GM19468 (cell line): ENCODE data around the gene PPFIA4.

Source experiments
- ATAC-seq: cut with Tn5 transposase; IDR thresholded peaks from one replicate; pipeline ENCODE4 v1.9.1; 2021; ENCODE audit warnings: mild to moderate bottlenecking, moderate library complexity, moderate number of reproducible peaks; ENCODE audit not compliant: unreplicated experiment; ENCODE audit errors: extremely low read depth

PPFIA4 gene

DNA sequence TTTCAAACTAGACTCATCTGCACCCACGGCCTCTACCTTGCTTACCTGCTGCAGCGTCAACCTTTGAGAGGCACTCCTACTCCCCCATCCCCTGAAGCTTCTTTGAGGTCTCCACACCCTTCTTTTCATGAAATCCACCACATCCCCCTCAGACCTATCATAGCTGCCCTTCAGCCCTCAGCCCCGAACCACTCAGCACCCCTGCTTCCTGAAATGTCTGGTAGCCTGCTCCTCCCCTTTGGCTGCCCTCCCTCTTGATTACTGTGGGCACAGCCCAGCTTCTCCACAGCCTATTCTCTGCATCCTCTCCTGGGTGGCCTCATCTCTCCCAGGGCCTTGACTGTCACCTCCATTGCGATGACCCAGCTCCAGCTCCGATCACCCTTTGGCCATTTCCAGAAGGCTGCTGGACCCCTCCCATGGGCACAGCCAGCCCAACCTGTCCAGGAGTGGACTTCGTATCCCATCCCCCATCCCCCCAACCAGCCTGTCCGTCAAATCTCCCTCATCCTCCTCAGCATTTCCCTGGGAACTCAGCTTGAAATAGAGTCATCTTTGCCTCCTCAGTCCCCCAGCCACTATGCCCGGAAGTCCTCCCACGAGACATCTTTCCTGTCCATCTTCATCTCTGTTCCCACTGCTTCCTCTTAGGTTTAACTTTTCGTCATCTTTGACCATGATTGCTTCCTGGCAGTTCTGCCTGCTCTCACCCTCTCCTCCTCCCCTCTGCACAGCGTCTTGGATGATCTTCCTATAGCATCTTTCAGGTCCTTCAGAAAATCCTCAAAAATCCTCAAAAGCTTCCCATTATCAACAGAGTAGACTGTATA is 95.1 kb downstream of the PPFIA4 start:
- no peak for ATAC-seq

- ATAC-seq = no peak
Measured at GRCh38 chr1:203122159-203122558, 95.9 kb downstream of the PPFIA4 start.

DNA sequence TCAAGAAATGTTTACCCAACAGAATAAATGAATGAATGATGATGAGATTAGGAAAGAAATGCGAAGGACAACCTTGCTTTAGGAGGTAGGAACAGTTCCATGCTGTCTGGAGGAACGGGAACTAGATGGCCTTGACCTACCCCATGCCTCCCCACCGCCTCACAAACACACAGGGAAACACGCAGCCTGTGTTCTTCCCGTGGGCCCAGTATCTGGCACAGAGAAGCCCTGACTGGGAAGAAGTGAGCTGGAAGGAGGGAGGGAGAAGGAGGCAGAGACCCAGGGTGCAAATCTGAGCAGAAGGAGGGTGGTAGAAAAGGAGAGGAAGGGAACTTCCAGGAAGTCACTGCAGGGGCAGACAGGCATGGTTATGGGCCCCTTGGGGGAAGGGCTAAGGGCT is 97.7 kb downstream of the PPFIA4 start:
- ATAC-seq = no peak

- ATAC-seq = no peak
Measured at GRCh38 chr1:203124546-203125317, 98.4 kb downstream of the PPFIA4 start.

DNA sequence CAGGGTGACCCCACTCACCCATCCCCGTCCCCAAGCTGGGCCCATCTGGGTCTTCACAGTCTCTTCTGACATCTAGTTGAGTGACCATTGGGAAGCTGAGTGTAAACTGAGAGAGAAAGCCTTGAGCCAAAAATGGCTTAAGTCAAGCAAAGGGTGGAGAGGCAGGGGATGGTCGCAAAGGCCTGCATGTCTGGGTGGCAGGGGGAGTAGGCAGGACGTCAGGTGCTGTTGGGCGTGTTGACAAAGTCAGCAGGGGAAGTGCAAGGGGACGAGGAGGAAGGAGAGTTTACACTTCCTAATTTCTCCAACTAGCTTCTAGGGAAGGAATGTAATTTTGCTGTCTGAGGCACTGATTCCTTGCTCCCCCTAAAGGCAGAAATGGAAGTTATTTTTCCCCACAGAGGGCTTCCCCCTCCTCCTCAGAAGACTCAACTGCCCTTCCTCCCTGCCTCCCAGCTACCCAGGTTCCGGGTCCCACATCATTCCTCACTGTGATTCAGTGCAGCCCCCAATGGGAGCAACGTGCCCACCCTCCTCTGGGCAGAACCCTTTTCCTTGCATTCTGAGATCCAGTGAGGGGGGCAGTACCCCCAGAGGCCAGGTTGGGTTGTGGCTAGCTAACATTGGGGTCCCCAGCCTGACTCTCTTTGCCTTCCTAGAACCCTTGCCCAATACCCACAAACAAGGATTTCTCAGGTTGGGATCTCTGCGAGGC is 100.0 kb downstream of the PPFIA4 start:
- no peak for ATAC-seq

GRCh38 chr1:203126866-203127665 is 100.8 kb downstream of the PPFIA4 start:
- no peak for ATAC-seq

DNA sequence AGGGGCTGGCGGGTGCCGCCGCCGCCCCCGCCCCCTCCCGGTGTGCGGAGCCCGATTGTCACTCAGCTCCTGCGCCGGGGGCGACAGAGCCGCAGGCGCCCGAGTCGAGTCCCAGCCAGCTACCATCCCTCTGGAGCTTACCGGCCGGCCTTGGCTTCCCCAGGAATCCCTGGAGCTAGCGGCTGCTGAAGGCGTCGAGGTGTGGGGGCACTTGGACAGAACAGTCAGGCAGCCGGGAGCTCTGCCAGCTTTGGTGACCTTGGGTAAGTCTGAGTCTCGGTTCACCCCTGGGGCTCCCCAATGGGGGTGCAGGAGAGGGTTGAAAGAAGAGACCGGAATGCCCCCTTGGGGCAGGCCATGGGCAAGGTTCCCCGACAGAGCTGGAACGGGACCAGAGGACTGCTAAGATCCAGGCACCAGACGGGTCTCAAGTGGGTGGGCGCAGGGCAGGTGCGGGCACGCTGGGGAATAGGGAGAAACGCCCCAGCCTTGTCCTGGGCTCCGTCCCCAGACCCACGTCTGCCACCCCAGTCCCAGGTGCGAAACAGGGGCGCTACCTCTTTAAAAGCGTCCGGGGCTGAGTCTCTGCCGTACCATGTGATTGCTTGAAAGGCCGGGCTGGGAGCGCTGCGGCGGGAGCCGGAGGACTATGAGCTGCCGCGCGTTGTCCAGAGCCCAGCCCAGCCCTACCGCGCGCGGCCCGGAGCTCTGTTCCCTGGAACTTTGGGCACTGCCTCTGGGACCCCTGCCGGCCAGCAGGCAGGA is 101.6 kb downstream of the PPFIA4 start, which contains the start of gene ADORA1:
Gene ADORA1 (plus strand): TSS at position 61 of the 765 bp plus-strand sequence. CDS start 1,116 bp downstream, outside the sequence.
- no peak for ATAC-seq

- no peak for ATAC-seq
Measured at GRCh38 chr1:203128431-203128715, 102.1 kb downstream of the PPFIA4 start.
